Measurements from ENCODE around the gene EFNA5. TPM values are rescaled to one million over a fixed set of nuclear protein-coding genes. Genes with fewer than 3 reads are reported as not detected.

Gene EFNA5
- total and polyA plus RNA-seq, 10 of the 15 experiments (the other 5 are each of a cell fraction or from before 2014, with no cell fraction given): 0.19 to 12.6 (median 3.9) TPM

DNA sequence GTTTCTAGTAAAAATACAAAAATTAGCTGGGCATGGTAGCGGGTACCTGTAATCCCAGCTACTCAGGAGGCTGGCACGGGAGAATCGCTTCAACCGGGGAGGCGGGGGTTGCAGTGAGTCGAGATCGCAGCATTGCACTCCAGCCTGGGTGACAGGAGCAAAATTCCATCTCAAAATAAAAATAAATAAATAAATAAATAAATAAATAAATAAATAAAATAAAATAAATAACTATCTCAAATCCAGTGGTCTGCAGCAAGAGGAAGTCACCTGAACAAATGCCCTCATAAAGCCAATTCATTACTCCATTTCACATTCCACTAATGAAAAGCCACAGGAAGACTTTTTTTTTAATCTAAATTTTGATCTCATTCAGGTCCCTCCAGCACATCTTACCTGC is 114.2 kb downstream of the EFNA5 start:
- RAD21 ChIA-PET (ENCODE audit: unreplicated experiment): interaction anchor here (2.4 kb wide), 1 partner anchor 10 kb away, joined by 5 read pairs; no protein-coding TSS in a partner anchor
- in situ Hi-C loops (cut with MboI) (no loop called here), intact Hi-C loops (cut with micrococcal nuclease; ENCODE audit: unreplicated experiment) (no loop called here)
- Histone ChIP-seq H2AFZ (ENCODE audit: control insufficient read depth, low read depth, low read length) (no peak overlapping the region), H3K36me3 (ENCODE audit: control insufficient read depth in 2 of 2, insufficient read depth in 2 of 2, low read length in 1 of 2) (no peaks in the 10 kb centered on the region), H3K27ac (ENCODE audit: control insufficient read depth, insufficient read depth) (no peak overlapping the region), H3K27me3 (replicated peaks in 1 of 2; ENCODE audit: control insufficient read depth in 2 of 2, insufficient read depth in 2 of 2, low read length in 1 of 2) (no peaks in the 10 kb centered on the region; a peak in 1 of 4 replicates), H3K4me1 (ENCODE audit: control insufficient read depth, insufficient read depth, low read length) (peaks cover 4% of the 10 kb centered on the region; the same call in 1 of the 2 replicates), H3K4me2 (ENCODE audit: control insufficient read depth, insufficient read depth) (no peak overlapping the region), H3K9ac (ENCODE audit: control insufficient read depth, insufficient read depth, low read length) (no peak overlapping the region), H3K9me3 (replicated peaks; ENCODE audit: control insufficient read depth, insufficient read depth, low read length) (no peaks in the 10 kb centered on the region), H3K79me2 (ENCODE audit: control insufficient read depth, insufficient read depth, low read length) (peaks cover 4% of the 10 kb centered on the region), H4K20me1 (ENCODE audit: control insufficient read depth, insufficient read depth) (no peaks in the 10 kb centered on the region), H3K4me3 (no peak overlapping the region)
- TF ChIP-seq ZNF24 (IDR thresholded peaks at IDR 0.05): no peak
- SMC1A ChIA-PET (ENCODE audit: uncharacterized antibody, unreplicated experiment): interaction anchor here (1.0 to 8.9 kb wide), 5 partner anchors 11 to 119 kb away, joined by 4 to 106 read pairs (median 6); no protein-coding TSS in a partner anchor
- DNase-seq (ENCODE audit: low read depth, low spot score): no peak
- ATAC-seq: no peak
- CTCF ChIA-PET: interaction anchor here (1.2 kb wide), 1 partner anchor 14 kb away, joined by 3 read pairs; no protein-coding TSS in a partner anchor
- WGBS (ENCODE audit: insufficient coverage, insufficient replicate concordance, low lambda C conversion rate, missing lambda C conversion rate): 85% methylated on average over 7 of the region's 7 CpGs
- FAIRE-seq: no peak
- POLR2A ChIA-PET: interaction anchor here (0.5 to 1.3 kb wide), 2 partner anchors 14 to 116 kb away, joined by 4 read pairs; no protein-coding TSS in a partner anchor
- BruUV-seq (replicated peaks): no TSS peak

DNA sequence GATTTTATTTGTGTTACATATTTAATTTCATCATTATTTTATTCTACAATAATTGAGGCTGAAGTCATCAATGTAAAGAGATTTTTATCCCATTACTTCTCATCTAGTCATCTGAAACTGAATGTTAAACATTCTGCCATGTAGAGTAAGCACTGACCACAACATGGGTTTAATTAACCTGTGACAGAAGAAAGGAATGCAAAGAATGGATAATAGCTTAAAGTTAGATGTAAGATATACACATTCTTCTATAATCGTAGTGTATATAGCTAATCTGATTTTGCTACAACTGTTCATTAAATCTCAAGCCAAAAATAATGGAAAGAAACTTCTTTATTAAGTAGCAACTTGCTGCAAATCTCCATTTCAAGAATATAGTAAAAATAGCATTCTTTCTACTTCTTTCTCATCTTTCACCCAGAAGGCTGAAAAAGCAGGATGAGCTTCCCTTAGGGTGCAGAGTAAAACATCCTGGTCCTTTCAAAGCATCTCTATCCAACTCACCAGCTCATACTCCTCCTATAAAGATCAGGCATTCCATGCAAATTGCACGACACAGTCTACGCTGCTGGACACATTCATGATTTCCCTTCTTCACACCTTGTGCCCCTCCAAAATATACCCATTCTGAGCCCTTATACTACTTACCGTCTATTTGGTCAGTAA is 115.2 kb downstream of the EFNA5 start:
- Histone ChIP-seq H2AFZ (ENCODE audit: control insufficient read depth, low read depth, low read length) (no peak overlapping the region), H3K79me2 (ENCODE audit: control insufficient read depth, insufficient read depth, low read length) (peaks cover 1% of the 10 kb centered on the region), H3K9ac (ENCODE audit: control insufficient read depth, insufficient read depth, low read length) (no peak overlapping the region), H4K20me1 (ENCODE audit: control insufficient read depth, insufficient read depth) (no peaks in the 10 kb centered on the region), H3K27ac (ENCODE audit: control insufficient read depth, insufficient read depth) (no peak overlapping the region), H3K4me3 (no peak overlapping the region), H3K4me1 (ENCODE audit: control insufficient read depth, insufficient read depth, low read length) (peaks cover 4% of the 10 kb centered on the region; the same call in 1 of the 2 replicates), H3K27me3 (replicated peaks in 1 of 2; ENCODE audit: control insufficient read depth in 2 of 2, insufficient read depth in 2 of 2, low read length in 1 of 2) (no peaks in the 10 kb centered on the region; a peak in 1 of 4 replicates), H3K36me3 (ENCODE audit: control insufficient read depth in 2 of 2, insufficient read depth in 2 of 2, low read length in 1 of 2) (no peaks in the 10 kb centered on the region), H3K4me2 (ENCODE audit: control insufficient read depth, insufficient read depth) (no peak overlapping the region), H3K9me3 (replicated peaks; ENCODE audit: control insufficient read depth, insufficient read depth, low read length) (no peaks in the 10 kb centered on the region)
- FAIRE-seq (no peak), ATAC-seq (no peak), DNase-seq (ENCODE audit: low read depth, low spot score) (no peak)
- no TSS peak for BruUV-seq (replicated peaks)
- in situ Hi-C loops (cut with MboI) (no loop called here), intact Hi-C loops (cut with micrococcal nuclease; ENCODE audit: unreplicated experiment) (no loop called here)
- SMC1A ChIA-PET (ENCODE audit: uncharacterized antibody, unreplicated experiment): interaction anchor here (0.9 to 8.9 kb wide), 6 partner anchors 10 to 105 kb away, joined by 3 to 106 read pairs (median 4); no protein-coding TSS in a partner anchor
- RAD21 ChIA-PET (ENCODE audit: unreplicated experiment): interaction anchor here (1.4 to 2.4 kb wide), 2 partner anchors 11 to 17 kb away, joined by 5 to 6 read pairs; no protein-coding TSS in a partner anchor
- CTCF ChIA-PET: interaction anchor here (0.7 to 3.9 kb wide), 4 partner anchors 13 to 17 kb away, joined by 3 to 16 read pairs (median 4); no protein-coding TSS in a partner anchor
- TF ChIP-seq FOXM1 (IDR thresholded peaks at IDR 0.05; ENCODE audit: low read depth, low read length) (no peak), EZH2 (IDR thresholded peaks at IDR 0.05; ENCODE audit: borderline replicate concordance, control insufficient read depth, low read depth, low read length) (no peak), SREBF2 (IDR thresholded peaks at IDR 0.05; ENCODE audit: low read length) (no peak), BRCA1 (IDR thresholded peaks at IDR 0.05; ENCODE audit: low read depth, low read length) (no peak), ZNF384 (IDR thresholded peaks at IDR 0.05; ENCODE audit: borderline replicate concordance, low read depth, low read length) (no peak)
- TF ChIP-seq, protein P1, sequence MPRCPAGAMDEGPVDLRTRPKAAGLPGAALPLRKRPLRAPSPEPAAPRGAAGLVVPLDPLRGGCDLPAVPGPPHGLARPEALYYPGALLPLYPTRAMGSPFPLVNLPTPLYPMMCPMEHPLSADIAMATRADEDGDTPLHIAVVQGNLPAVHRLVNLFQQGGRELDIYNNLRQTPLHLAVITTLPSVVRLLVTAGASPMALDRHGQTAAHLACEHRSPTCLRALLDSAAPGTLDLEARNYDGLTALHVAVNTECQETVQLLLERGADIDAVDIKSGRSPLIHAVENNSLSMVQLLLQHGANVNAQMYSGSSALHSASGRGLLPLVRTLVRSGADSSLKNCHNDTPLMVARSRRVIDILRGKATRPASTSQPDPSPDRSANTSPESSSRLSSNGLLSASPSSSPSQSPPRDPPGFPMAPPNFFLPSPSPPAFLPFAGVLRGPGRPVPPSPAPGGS (IDR thresholded peaks at IDR 0.05; ENCODE audit: borderline replicate concordance, insufficient read depth, low read depth, low read length, poor library complexity, severe bottlenecking): no peak
- POLR2A ChIA-PET: no interaction called here
- 64% methylated on average over 4 of the region's 4 CpGs for WGBS (ENCODE audit: insufficient coverage, insufficient replicate concordance, low lambda C conversion rate, missing lambda C conversion rate)
